Activated CD8-positive, alpha-beta T cell treated with anti-CD3 and anti-CD28 coated beads, Interleukin-2, amount 10 ng/mL, durations not matched to agents 7 days and 5 days (primary cell): ENCODE results near the gene TMX3. TPM values are rescaled to one million over a fixed set of nuclear protein-coding genes. Genes with fewer than 3 reads are reported as not detected.

Source experiments
- ATAC-seq: fragments of 150-1000 bp; cut with Tn5 transposase; one replicate; pipeline ENCODE4 v1.10.0; 2021; ENCODE audit warnings: moderate library complexity
- CTCF ChIA-PET: fragments of 350-600 bp; sonication (Branson Sonifier 250); formaldehyde crosslinking; loops from one replicate; lab custom pipeline; 2021; ENCODE audit warnings: antibody characterized with exemption; lab: Charles Lee
- POLR2A ChIA-PET: fragments of 350-600 bp; sonication (Branson Sonifier 250); formaldehyde crosslinking; loops from one replicate; lab custom pipeline; 2021; ENCODE audit warnings: antibody characterized with exemption; lab: Charles Lee
- DNase-seq: peaks from one replicate; pipeline ENCODE4 v3.0.0-alpha.2; 2020
- H3K27ac Mint-ChIP-seq: one replicate; pipeline ENCODE4 v1.8.0; 2021; ENCODE audit warnings: mild to moderate bottlenecking, mixed read lengths
- H3K27me3 Mint-ChIP-seq: one replicate; pipeline ENCODE4 v1.8.0; 2021; ENCODE audit warnings: low read depth, mixed read lengths
- H3K36me3 Mint-ChIP-seq: one replicate; pipeline ENCODE4 v1.8.0; 2021; ENCODE audit warnings: low read depth, mixed read lengths
- H3K4me1 Mint-ChIP-seq: one replicate; pipeline ENCODE4 v1.8.0; 2021; ENCODE audit warnings: low read depth, mixed read lengths
- H3K4me3 Mint-ChIP-seq: one replicate; pipeline ENCODE4 v1.8.0; 2021; ENCODE audit warnings: mild to moderate bottlenecking, mixed read lengths
- H3K9me3 Mint-ChIP-seq: one replicate; pipeline ENCODE4 v1.8.0; 2022; ENCODE audit warnings: mixed read lengths; ENCODE audit not compliant: insufficient read depth
- total RNA-seq, 2 experiments: library from RNA; stranded (reverse); gene quantifications; one replicate each; pipeline ENCODE4 v1.2.3, GENCODE V29; 2021

The TMX3 gene
- total RNA-seq, 2 experiments from 2014 or later = 51.8 to 53.3 TPM

DNA sequence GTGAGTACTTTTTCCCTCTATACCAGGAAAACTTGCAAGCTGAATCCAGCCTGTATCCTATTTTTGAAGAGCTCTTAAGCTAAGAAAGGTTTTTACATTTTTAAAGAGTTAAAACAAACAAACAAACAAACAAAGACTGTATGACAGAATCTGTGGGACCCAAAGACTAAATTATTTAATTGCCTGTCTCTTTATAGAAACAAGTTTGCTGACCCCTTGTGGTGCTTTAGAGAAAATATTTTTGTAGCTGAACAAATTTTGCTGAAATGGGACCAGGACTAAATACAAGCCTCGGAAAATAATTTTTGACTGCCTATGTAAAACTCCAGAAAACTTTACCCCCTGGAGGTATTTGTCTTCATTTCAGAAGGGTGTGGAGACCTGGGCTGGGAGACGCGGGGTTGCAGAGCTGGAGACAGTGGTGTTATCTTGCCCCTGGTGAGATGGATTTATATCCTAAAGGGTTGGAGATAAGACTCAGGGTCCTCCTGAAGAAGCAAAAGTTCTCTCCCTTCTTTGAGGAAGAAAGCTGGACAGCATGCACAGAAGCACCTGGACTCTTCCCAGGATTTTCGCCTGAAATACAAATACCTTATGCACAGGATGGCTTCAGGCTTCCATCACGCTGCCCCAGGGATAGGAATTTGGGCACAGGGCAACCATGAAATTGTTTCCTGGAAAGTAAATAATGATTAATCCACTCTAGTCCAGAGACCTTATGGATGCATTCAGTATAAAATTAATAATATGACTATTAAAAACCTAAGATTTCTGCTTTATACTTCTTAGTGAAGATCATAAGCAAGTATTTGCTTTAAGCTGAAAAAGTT, 54.3 kb downstream of the TMX3 start:
- ChIA-PET POLR2A (no interaction called here), CTCF (interaction anchor here (0.7 to 2.9 kb wide), 13 partner anchors 8 to 1145 kb away, joined by 3 to 10 read pairs (median 3); partner anchors contain the start of genes DSEL and TMX3)
- no peak overlapping the region for H3K4me3 Mint-ChIP-seq
- ATAC-seq = no peak
- DNase-seq = no peak
- no peaks in the 10 kb centered on the region for H3K9me3 Mint-ChIP-seq
- no peaks in the 10 kb centered on the region for H3K36me3 Mint-ChIP-seq
- peaks cover 4% of the 10 kb centered on the region for H3K27me3 Mint-ChIP-seq
- no peak overlapping the region for H3K27ac Mint-ChIP-seq
- H3K4me1 Mint-ChIP-seq = no peaks in the 10 kb centered on the region

DNA sequence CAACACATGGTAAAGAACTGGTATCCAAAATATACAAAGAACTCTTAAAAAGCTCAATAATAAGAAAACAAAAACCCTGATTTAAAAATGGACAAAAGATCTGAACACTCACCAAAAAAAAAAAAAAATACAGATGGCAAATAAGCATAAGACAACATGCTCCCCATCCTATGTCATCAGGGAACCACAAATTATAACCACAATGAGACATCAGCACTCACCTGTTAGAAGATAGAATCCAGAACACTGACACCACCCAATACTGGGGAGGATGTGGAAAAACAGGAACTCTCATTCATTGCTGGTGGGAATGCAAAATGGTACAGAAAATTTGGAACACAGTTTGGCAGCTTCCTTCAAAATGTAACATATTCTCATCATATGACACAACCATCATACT, 66.7 kb downstream of the TMX3 start:
- Mint-ChIP-seq H3K4me1 (no peaks in the 10 kb centered on the region), H3K27me3 (peaks cover 10% of the 10 kb centered on the region), H3K4me3 (no peak overlapping the region), H3K9me3 (no peaks in the 10 kb centered on the region), H3K36me3 (no peaks in the 10 kb centered on the region), H3K27ac (no peak overlapping the region)
- CTCF ChIA-PET = no interaction called here
- ATAC-seq (no peak), DNase-seq (no peak)
- POLR2A ChIA-PET = no interaction called here

DNA sequence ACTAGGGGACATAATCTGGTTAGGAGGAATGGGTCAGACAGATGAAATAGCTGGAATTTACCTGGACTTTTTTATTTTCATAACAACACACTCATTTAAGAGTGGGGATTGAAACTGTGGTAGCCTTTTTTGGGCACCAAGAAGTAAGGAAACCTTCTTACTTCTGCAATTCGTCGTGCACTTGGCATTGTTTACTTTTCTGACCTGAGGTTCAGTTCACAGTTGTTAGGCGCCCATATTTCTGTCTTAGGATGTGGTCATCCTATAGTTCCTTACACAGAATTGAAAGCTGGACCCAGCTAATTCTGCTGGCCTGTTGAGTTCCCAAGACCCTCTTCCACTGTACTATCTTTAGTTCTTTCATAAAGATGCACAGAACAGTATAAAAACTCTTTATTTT, 72.9 kb downstream of the TMX3 start:
- ATAC-seq (no peak), DNase-seq (no peak)
- peaks cover 18% of the 10 kb centered on the region for H3K27me3 Mint-ChIP-seq
- CTCF ChIA-PET = interaction anchor here (1.6 kb wide), 1 partner anchor 19 kb away, joined by 8 read pairs; no protein-coding TSS in a partner anchor
- H3K4me1 Mint-ChIP-seq = no peaks in the 10 kb centered on the region
- H3K4me3 Mint-ChIP-seq = no peak overlapping the region
- no peaks in the 10 kb centered on the region for H3K9me3 Mint-ChIP-seq
- H3K27ac Mint-ChIP-seq = no peak overlapping the region
- H3K36me3 Mint-ChIP-seq = peaks cover 1% of the 10 kb centered on the region
- POLR2A ChIA-PET = no interaction called here

DNA sequence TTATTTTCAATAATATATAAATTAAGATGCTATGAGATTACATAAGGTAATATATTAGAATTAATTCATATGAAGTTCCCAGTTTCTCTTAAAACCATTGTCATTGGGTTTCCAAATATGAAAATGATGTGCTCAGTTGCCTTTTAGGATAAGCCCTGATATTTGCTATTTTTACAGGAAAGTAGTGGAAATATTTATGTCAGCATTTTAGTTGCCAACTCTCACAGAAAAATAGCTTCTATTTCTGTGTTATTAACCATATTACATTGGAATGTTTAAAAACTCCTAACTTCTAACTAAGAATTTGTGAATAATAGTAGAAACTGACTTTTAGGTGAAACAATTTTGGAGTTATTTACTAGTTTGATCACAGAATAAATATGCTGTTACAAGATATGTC, 74.0 kb downstream of the TMX3 start:
- DNase-seq = no peak
- no peak overlapping the region for H3K27ac Mint-ChIP-seq
- no peak overlapping the region for H3K4me3 Mint-ChIP-seq
- ChIA-PET CTCF (no interaction called here), POLR2A (no interaction called here)
- H3K4me1 Mint-ChIP-seq = no peaks in the 10 kb centered on the region
- H3K9me3 Mint-ChIP-seq = no peaks in the 10 kb centered on the region
- no peak for ATAC-seq
- H3K36me3 Mint-ChIP-seq = peaks cover 1% of the 10 kb centered on the region
- H3K27me3 Mint-ChIP-seq = peaks cover 19% of the 10 kb centered on the region

- ChIA-PET CTCF (no interaction called here), POLR2A (no interaction called here)
- ATAC-seq (no peak), DNase-seq (no peak)
- Mint-ChIP-seq H3K4me3 (no peak overlapping the region), H3K27ac (no peak overlapping the region), H3K4me1 (no peaks in the 10 kb centered on the region), H3K9me3 (no peaks in the 10 kb centered on the region), H3K36me3 (peaks cover 1% of the 10 kb centered on the region), H3K27me3 (peaks cover 16% of the 10 kb centered on the region)
Observed at GRCh38 chr18:68638613-68639012, 76.3 kb downstream of the TMX3 start.

- no peaks in the 10 kb centered on the region for H3K36me3 Mint-ChIP-seq
- no peaks in the 10 kb centered on the region for H3K4me1 Mint-ChIP-seq
- no peaks in the 10 kb centered on the region for H3K27me3 Mint-ChIP-seq
- H3K27ac Mint-ChIP-seq = no peak overlapping the region
- ATAC-seq = no peak
- no peak overlapping the region for H3K4me3 Mint-ChIP-seq
- POLR2A ChIA-PET = no interaction called here
- DNase-seq = no peak
- CTCF ChIA-PET = no interaction called here
- no peaks in the 10 kb centered on the region for H3K9me3 Mint-ChIP-seq
Observed at GRCh38 chr18:68627812-68628211, 87.1 kb downstream of the TMX3 start.

Other genes with a start within 250 kb of the TMX3 start
- 1 to 10 TPM in 1 of 2 experiments, under 1 TPM in 1; 0.95 to 1.7 TPM for gene CCDC102B, start 83.0 kb upstream of the TMX3 start, total RNA-seq